ENCODE measurements around the gene GSTA3. TPM values are rescaled to one million over a fixed set of nuclear protein-coding genes. Genes with fewer than 3 reads are reported as not detected.
"Not testable (repeated sequence)": the region's sequence is repeated elsewhere in the genome, so short reads cannot be mapped to it uniquely, and the experiment has no call there.

The GSTA3 gene
- total RNA-seq, 4 donors from 2014 or later, result not detected

GRCh38 chr6:52910091-52910490 lies 593 bp upstream of the GSTA3 start:
- intact Hi-C loops (cut with DNase I; ENCODE audit: low total_unique reads), result no loop called here
- WGBS, 2 donors (ENCODE audit: low coverage in 1 of 2), result 67 to 77% methylated on average over 3 to 4 of the region's 4 CpGs
- H3K36me3 ChIP-seq, result no peaks in the 10 kb centered on the region
- no peak overlapping the region for H3K4me3 ChIP-seq
- no peaks in the 10 kb centered on the region for H3K27me3 ChIP-seq
- no peak for DNase-seq
- H3K27ac ChIP-seq, result no peak overlapping the region
- H3K9me3 ChIP-seq, result no peaks in the 10 kb centered on the region
- H3K4me1 ChIP-seq, result no peaks in the 10 kb centered on the region
- in situ Hi-C loops (cut with MboI; ENCODE audit: low pct_ligation_motif_present in 1 of 4, low pct_unique_long_range_greater_than_20kb in 1 of 4, low sequenced_read_pairs in 3 of 4), result no loop called here
- TF ChIP-seq POLR2A (IDR thresholded peaks at IDR 0.05), result no peak

- no peak for TF ChIP-seq POLR2A (IDR thresholded peaks at IDR 0.05)
- DNase-seq, result no peak
- in situ Hi-C loops (cut with MboI; ENCODE audit: low pct_ligation_motif_present in 1 of 4, low pct_unique_long_range_greater_than_20kb in 1 of 4, low sequenced_read_pairs in 3 of 4), result no loop called here
These were observed 367 bp downstream of the GSTA3 start for GRCh38 chr6:52909131-52909530.

GRCh38 chr6:52908526-52908925 lies 972 bp downstream of the GSTA3 start:
- H3K36me3 ChIP-seq, result no peaks in the 10 kb centered on the region
- no peak for DNase-seq
- intact Hi-C loops (cut with DNase I; ENCODE audit: low total_unique reads) (no loop called here), in situ Hi-C loops (cut with MboI; ENCODE audit: low pct_ligation_motif_present in 1 of 4, low pct_unique_long_range_greater_than_20kb in 1 of 4, low sequenced_read_pairs in 3 of 4) (no loop called here)
- H3K4me3 ChIP-seq, result no peak overlapping the region
- H3K4me1 ChIP-seq, result no peaks in the 10 kb centered on the region
- 17 to 68% methylated on average over 1 to 2 of the region's 2 CpGs for WGBS, 2 donors (ENCODE audit: low coverage in 1 of 2)
- H3K9me3 ChIP-seq, result no peaks in the 10 kb centered on the region
- TF ChIP-seq POLR2AphosphoS5 (IDR thresholded peaks at IDR 0.05), result no peak
- no peak for TF ChIP-seq CTCF (IDR thresholded peaks at IDR 0.05)
- TF ChIP-seq EP300 (IDR thresholded peaks at IDR 0.05; ENCODE audit: low read depth), result no peak
- TF ChIP-seq POLR2A (IDR thresholded peaks at IDR 0.05), result no peak
- H3K27ac ChIP-seq, result no peak overlapping the region
- H3K27me3 ChIP-seq, result no peaks in the 10 kb centered on the region

More at GRCh38 chr6:52909131-52909530, 367 bp downstream of the GSTA3 start:
- no peaks in the 10 kb centered on the region for H3K36me3 ChIP-seq
- WGBS, 2 donors (ENCODE audit: low coverage in 1 of 2), result 65 to 79% methylated on average over 3 of the region's 3 CpGs
- H3K4me3 ChIP-seq, result no peak overlapping the region
- no peak overlapping the region for H3K27ac ChIP-seq
- no peaks in the 10 kb centered on the region for H3K9me3 ChIP-seq
- H3K4me1 ChIP-seq, result no peaks in the 10 kb centered on the region
- H3K27me3 ChIP-seq, result no peaks in the 10 kb centered on the region
- intact Hi-C loops (cut with DNase I; ENCODE audit: low total_unique reads), result no loop called here

GRCh38 chr6:52904562-52905279 lies 4.8 kb downstream of the GSTA3 start:
- 68 to 73% methylated on average over 3 to 6 of the region's 6 CpGs for WGBS, 2 donors (ENCODE audit: low coverage in 1 of 2)
- Histone ChIP-seq H3K36me3 (no peaks in the 10 kb centered on the region), H3K4me1 (no peaks in the 10 kb centered on the region), H3K9me3 (no peaks in the 10 kb centered on the region), H3K27me3 (no peaks in the 10 kb centered on the region), H3K4me3 (no peak overlapping the region), H3K27ac (no peak overlapping the region)
- in situ Hi-C loops (cut with MboI; ENCODE audit: low pct_ligation_motif_present in 1 of 4, low pct_unique_long_range_greater_than_20kb in 1 of 4, low sequenced_read_pairs in 3 of 4) (no loop called here), intact Hi-C loops (cut with DNase I; ENCODE audit: low total_unique reads) (no loop called here)
- DNase-seq, result no peak
- TF ChIP-seq POLR2A (IDR thresholded peaks at IDR 0.05) (no peak), CTCF (IDR thresholded peaks at IDR 0.05) (peak in 1 of 5 experiments; percentile 12)

- H3K4me1 ChIP-seq, result no peaks in the 10 kb centered on the region
- in situ Hi-C loops (cut with MboI; ENCODE audit: low pct_ligation_motif_present in 1 of 4, low pct_unique_long_range_greater_than_20kb in 1 of 4, low sequenced_read_pairs in 3 of 4), result no loop called here
These were observed 9.0 kb downstream of the GSTA3 start for GRCh38 chr6:52900536-52900935.

GRCh38 chr6:52895790-52896189 lies 13.7 kb downstream of the GSTA3 start:
- 63 to 75% methylated on average over 2 to 3 of the region's 3 CpGs for WGBS, 2 donors (ENCODE audit: low coverage in 1 of 2)
- not testable (repeated sequence) for H3K27me3 ChIP-seq

More at GRCh38 chr6:52900536-52900935, 9.0 kb downstream of the GSTA3 start:
- no peak for DNase-seq
- H3K9me3 ChIP-seq, result no peaks in the 10 kb centered on the region
- H3K4me3 ChIP-seq, result no peak overlapping the region
- H3K27ac ChIP-seq, result no peak overlapping the region
- WGBS, 2 donors (ENCODE audit: low coverage in 1 of 2), result 94% methylated on average over 4 of the region's 4 CpGs; no CpG with 5 or more reads in 1 of the 2 donors
- H3K36me3 ChIP-seq, result no peaks in the 10 kb centered on the region
- no peak for TF ChIP-seq EP300 (IDR thresholded peaks at IDR 0.05; ENCODE audit: low read depth)
- TF ChIP-seq POLR2A (IDR thresholded peaks at IDR 0.05), result no peak
- no peak for TF ChIP-seq POLR2AphosphoS5 (IDR thresholded peaks at IDR 0.05)
- no peak for TF ChIP-seq CTCF (IDR thresholded peaks at IDR 0.05)
- H3K27me3 ChIP-seq, result no peaks in the 10 kb centered on the region
- intact Hi-C loops (cut with DNase I; ENCODE audit: low total_unique reads), result no loop called here

More at GRCh38 chr6:52895790-52896189, 13.7 kb downstream of the GSTA3 start:
- H3K27ac ChIP-seq; H3K36me3 ChIP-seq; H3K4me1 ChIP-seq; in situ Hi-C loops (cut with MboI; ENCODE audit: low pct_ligation_motif_present in 1 of 4, low pct_unique_long_range_greater_than_20kb in 1 of 4, low sequenced_read_pairs in 3 of 4); DNase-seq; intact Hi-C loops (cut with DNase I; ENCODE audit: low total_unique reads); H3K4me3 ChIP-seq; H3K9me3 ChIP-seq: not testable (repeated sequence)

Measured in transverse colon (tissue), 4 donors.